GM10266 (cell line): ENCODE measurements around the gene PYGB.

Source experiments
- DNase-seq: peaks from one replicate; pipeline ENCODE4 v3.0.0; 2012; ENCODE audit errors: extremely low spot score
- CTCF ChIP-seq: IDR thresholded peaks from 2 replicates; pipeline ENCODE4 v1.5.1; 2012; ENCODE audit warnings: mild to moderate bottlenecking, low read depth; ENCODE audit not compliant: control insufficient read depth, insufficient read depth; ENCODE audit errors: missing control alignments

Gene PYGB

GRCh38 chr20:25283221-25283951 lies 35.5 kb downstream of the PYGB start:
- TF ChIP-seq CTCF, result no peak
- no peak for DNase-seq

- TF ChIP-seq CTCF, result no peak
- no peak for DNase-seq
These were observed 36.3 kb downstream of the PYGB start for GRCh38 chr20:25284131-25284601.

GRCh38 chr20:25285091-25285647 lies 37.3 kb downstream of the PYGB start:
- no peak for TF ChIP-seq CTCF
- DNase-seq, result no peak

GRCh38 chr20:25285856-25286798 lies 38.2 kb downstream of the PYGB start:
- TF ChIP-seq CTCF, result no peak
- no peak for DNase-seq

- TF ChIP-seq CTCF, result no peak
- DNase-seq, result no peak
These were observed 39.0 kb downstream of the PYGB start for GRCh38 chr20:25286917-25287316.

- no peak for TF ChIP-seq CTCF
- no peak for DNase-seq
These were observed 39.9 kb downstream of the PYGB start for GRCh38 chr20:25287631-25288290.
